HG03139 (cell line): Measurements from ENCODE around the gene PRICKLE4.

Experiments used
- ATAC-seq: cut with Tn5 transposase; IDR thresholded peaks from one replicate; pipeline ENCODE4 v1.9.1; 2021; ENCODE audit not compliant: unreplicated experiment

The PRICKLE4 gene

GRCh38 chr6:41836022-41836659, 55.6 kb downstream of the PRICKLE4 start:
- ATAC-seq, result no peak

DNA sequence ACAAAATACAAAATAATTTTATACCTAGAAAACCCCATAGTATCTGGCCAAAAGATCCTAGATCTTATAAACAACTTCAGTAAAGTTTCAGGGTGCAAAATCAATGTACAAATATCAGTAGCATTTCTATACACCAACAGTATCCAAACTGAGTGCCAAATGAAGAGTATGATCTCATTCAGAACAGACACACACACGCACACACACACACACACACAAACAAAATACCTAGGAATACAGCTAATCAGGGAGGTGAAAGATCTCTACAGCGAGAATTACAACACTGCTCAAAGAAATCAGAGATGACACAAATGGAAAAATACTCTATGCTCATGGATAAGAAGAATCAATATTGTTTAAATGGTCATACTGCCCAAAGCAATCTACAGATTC, 56.1 kb downstream of the PRICKLE4 start:
- no peak for ATAC-seq
